ENCODE results near the gene MROH2A. TPM values are rescaled to one million over a fixed set of nuclear protein-coding genes. Genes with fewer than 3 reads are reported as not detected.

Gene MROH2A
- total RNA-seq, 3 donors from 2014 or later (not counting 1 experiment from before 2014, with no cell fraction given) = not detected

- 80% methylated on average over 9 of the region's 9 CpGs for WGBS (ENCODE audit: insufficient coverage)
- ATAC-seq (no peak), DNase-seq (no peak)
- no peaks in the 10 kb centered on the region for H3K4me1 Mint-ChIP-seq
- H3K4me1 ChIP-seq (ENCODE audit: control insufficient read depth, insufficient read depth, low read length) = no peaks in the 10 kb centered on the region
- H3K9me3 Mint-ChIP-seq = no peaks in the 10 kb centered on the region
- no peak overlapping the region for H3K27ac ChIP-seq (ENCODE audit: low read length)
- intact Hi-C loops (cut with micrococcal nuclease) = no loop called here
- no peaks in the 10 kb centered on the region for H3K27me3 Mint-ChIP-seq (ENCODE audit: low read depth in 2 of 2)
- no peak for TF ChIP-seq CTCF (IDR thresholded peaks at IDR 0.05)
- H3K4me3 Mint-ChIP-seq = no peak overlapping the region
- H3K4me3 ChIP-seq (ENCODE audit: low read length) = no peak overlapping the region
- no peaks in the 10 kb centered on the region for H3K9me3 ChIP-seq (ENCODE audit: control insufficient read depth, insufficient read depth, low read length)
- no peaks in the 10 kb centered on the region for H3K27me3 ChIP-seq (ENCODE audit: control insufficient read depth, insufficient read depth, low read length)
- H3K36me3 ChIP-seq (ENCODE audit: control insufficient read depth, insufficient read depth, low read length) = no peaks in the 10 kb centered on the region
- no peaks in the 10 kb centered on the region for H3K36me3 Mint-ChIP-seq
- no peak overlapping the region for H3K27ac Mint-ChIP-seq
Observed at GRCh38 chr2:233791883-233792329, 13.8 kb downstream of the MROH2A start.

- Histone ChIP-seq H3K4me3 (ENCODE audit: low read length) (no peak overlapping the region), H3K27ac (ENCODE audit: low read length) (no peak overlapping the region), H3K9me3 (ENCODE audit: control insufficient read depth, insufficient read depth, low read length) (no peaks in the 10 kb centered on the region), H3K27me3 (ENCODE audit: control insufficient read depth, insufficient read depth, low read length) (no peaks in the 10 kb centered on the region), H3K4me1 (ENCODE audit: control insufficient read depth, insufficient read depth, low read length) (no peaks in the 10 kb centered on the region), H3K36me3 (ENCODE audit: control insufficient read depth, insufficient read depth, low read length) (no peaks in the 10 kb centered on the region)
- no peaks in the 10 kb centered on the region for H3K27me3 Mint-ChIP-seq (ENCODE audit: low read depth in 2 of 2)
- no peak for TF ChIP-seq CTCF (IDR thresholded peaks at IDR 0.05)
- H3K27ac Mint-ChIP-seq = no peak overlapping the region
- no peaks in the 10 kb centered on the region for H3K9me3 Mint-ChIP-seq
- no peaks in the 10 kb centered on the region for H3K4me1 Mint-ChIP-seq
- WGBS (ENCODE audit: insufficient coverage) = 93% methylated on average over 7 of the region's 7 CpGs
- ATAC-seq (no peak), DNase-seq (no peak)
- intact Hi-C loops (cut with micrococcal nuclease) = no loop called here
- no peak overlapping the region for H3K4me3 Mint-ChIP-seq
- no peaks in the 10 kb centered on the region for H3K36me3 Mint-ChIP-seq
Observed at GRCh38 chr2:233792720-233793119, 14.6 kb downstream of the MROH2A start.

GRCh38 chr2:233793465-233794127 lies 15.5 kb downstream of the MROH2A start:
- no peak overlapping the region for H3K27ac Mint-ChIP-seq
- no peaks in the 10 kb centered on the region for H3K36me3 Mint-ChIP-seq
- 86% methylated on average over 18 of the region's 18 CpGs for WGBS (ENCODE audit: insufficient coverage)
- no peak overlapping the region for H3K4me3 Mint-ChIP-seq
- no peaks in the 10 kb centered on the region for H3K4me1 Mint-ChIP-seq
- no peak for DNase-seq
- H3K4me3 ChIP-seq (ENCODE audit: low read length) = no peak overlapping the region
- H3K27ac ChIP-seq (ENCODE audit: low read length) = no peak overlapping the region
- H3K9me3 ChIP-seq (ENCODE audit: control insufficient read depth, insufficient read depth, low read length) = no peaks in the 10 kb centered on the region
- H3K9me3 Mint-ChIP-seq = no peaks in the 10 kb centered on the region
- ATAC-seq = no peak
- intact Hi-C loops (cut with micrococcal nuclease) = no loop called here
- no peaks in the 10 kb centered on the region for H3K4me1 ChIP-seq (ENCODE audit: control insufficient read depth, insufficient read depth, low read length)
- no peaks in the 10 kb centered on the region for H3K27me3 ChIP-seq (ENCODE audit: control insufficient read depth, insufficient read depth, low read length)
- H3K36me3 ChIP-seq (ENCODE audit: control insufficient read depth, insufficient read depth, low read length) = no peaks in the 10 kb centered on the region
- no peak for TF ChIP-seq CTCF (IDR thresholded peaks at IDR 0.05)
- no peaks in the 10 kb centered on the region for H3K27me3 Mint-ChIP-seq (ENCODE audit: low read depth in 2 of 2)

DNA sequence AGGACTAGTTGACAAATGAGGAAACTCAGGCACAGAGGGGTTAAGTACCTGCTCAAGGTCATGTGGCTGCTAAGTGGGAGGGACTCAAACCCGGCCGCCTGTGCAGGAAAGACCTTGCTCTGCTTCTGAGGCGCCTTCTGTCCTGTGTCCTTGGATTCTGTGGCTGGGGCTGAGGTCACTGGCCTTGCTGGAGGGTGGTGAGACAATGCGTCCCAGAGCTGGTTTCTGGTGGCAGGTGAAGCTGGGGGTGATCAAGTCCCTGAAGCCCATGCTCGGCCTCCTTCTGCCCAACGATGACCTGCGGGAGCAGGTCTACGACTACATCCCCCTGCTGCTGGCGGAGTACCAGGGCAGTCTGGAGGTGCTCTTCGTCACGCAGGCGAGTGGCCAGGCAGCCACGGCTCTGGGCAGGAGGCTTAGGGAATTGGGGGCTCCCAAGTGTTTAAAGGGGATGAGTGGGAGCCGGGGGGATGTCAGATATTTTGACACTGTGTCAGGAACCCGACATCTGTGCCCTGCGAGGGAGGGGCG lies 16.1 kb downstream of the MROH2A start:
- Mint-ChIP-seq H3K27me3 (ENCODE audit: low read depth in 2 of 2) (peaks cover 0 to 2% of the 10 kb centered on the region in 2 donors), H3K9me3 (no peaks in the 10 kb centered on the region)
- WGBS (ENCODE audit: insufficient coverage) = 83% methylated on average over 17 of the region's 17 CpGs

More for the DNA sequence above, 16.1 kb downstream of the MROH2A start:
- Histone ChIP-seq H3K27me3 (ENCODE audit: control insufficient read depth, insufficient read depth, low read length) (no peaks in the 10 kb centered on the region), H3K27ac (ENCODE audit: low read length) (no peak overlapping the region), H3K4me1 (ENCODE audit: control insufficient read depth, insufficient read depth, low read length) (no peaks in the 10 kb centered on the region), H3K4me3 (ENCODE audit: low read length) (no peak overlapping the region), H3K36me3 (ENCODE audit: control insufficient read depth, insufficient read depth, low read length) (no peaks in the 10 kb centered on the region), H3K9me3 (ENCODE audit: control insufficient read depth, insufficient read depth, low read length) (no peaks in the 10 kb centered on the region)
- H3K4me3 Mint-ChIP-seq = no peak overlapping the region
- TF ChIP-seq CTCF (IDR thresholded peaks at IDR 0.05) = no peak
- intact Hi-C loops (cut with micrococcal nuclease) = no loop called here
- no peak overlapping the region for H3K27ac Mint-ChIP-seq
- H3K36me3 Mint-ChIP-seq = no peaks in the 10 kb centered on the region
- DNase-seq (no peak), ATAC-seq (no peak)
- no peaks in the 10 kb centered on the region for H3K4me1 Mint-ChIP-seq
